OCI-M1 (cell line): ENCODE data around the gene CLN3.
"Not testable (repeated sequence)": the region's sequence is repeated elsewhere in the genome, so short reads cannot be mapped to it uniquely, and the experiment has no call there.

Source experiments
- DNase-seq: peaks from one replicate; lab custom pipeline; 2025; lab: John Stamatoyannopoulos, UW

Gene CLN3

GRCh38 chr16:28491970-28492474, at the start of gene CLN3:
Gene CLN3 (minus strand): TSS chr16:28492074. CDS start chr16:28491759, 315 bp downstream.
- peak; percentile 97 for DNase-seq

DNA sequence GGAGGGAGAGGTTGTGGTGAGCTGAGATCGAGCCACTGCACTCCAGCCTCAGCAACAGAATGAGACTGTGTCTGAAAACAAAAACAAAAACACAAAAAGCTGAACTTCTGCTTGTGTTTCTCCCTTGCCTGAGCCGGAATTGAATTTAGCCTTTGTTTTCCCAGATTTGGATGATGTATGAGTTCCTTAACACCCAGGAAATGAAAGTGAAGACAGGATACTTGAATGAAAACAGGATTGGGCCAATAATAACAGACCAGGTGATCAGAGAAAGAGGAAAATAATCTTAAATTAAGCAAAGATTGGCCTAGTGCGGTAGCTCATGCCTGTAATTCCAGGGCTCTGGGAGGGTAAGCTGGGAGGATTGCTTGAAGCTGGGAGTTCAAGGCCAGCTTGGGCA, 48.5 kb upstream of the CLN3 start:
- no peak for DNase-seq

GRCh38 chr16:28538733-28539596, 47.1 kb upstream of the CLN3 start, which contains the start of gene NUPR1:
Gene NUPR1 (minus strand): TSS chr16:28538974. CDS start chr16:28538907, 67 bp downstream.
- DNase-seq, result peak; percentile 48

GRCh38 chr16:28537964-28538732, 46.3 kb upstream of the CLN3 start:
- DNase-seq, result no peak

- DNase-seq, result no peak
These were observed 45.2 kb upstream of the CLN3 start for GRCh38 chr16:28537076-28537475.

- peak; percentile 46 for DNase-seq
These were observed 42.9 kb upstream of the CLN3 start for GRCh38 chr16:28534542-28535373.

GRCh38 chr16:28532940-28533647, 41.2 kb upstream of the CLN3 start:
- no peak for DNase-seq

DNA sequence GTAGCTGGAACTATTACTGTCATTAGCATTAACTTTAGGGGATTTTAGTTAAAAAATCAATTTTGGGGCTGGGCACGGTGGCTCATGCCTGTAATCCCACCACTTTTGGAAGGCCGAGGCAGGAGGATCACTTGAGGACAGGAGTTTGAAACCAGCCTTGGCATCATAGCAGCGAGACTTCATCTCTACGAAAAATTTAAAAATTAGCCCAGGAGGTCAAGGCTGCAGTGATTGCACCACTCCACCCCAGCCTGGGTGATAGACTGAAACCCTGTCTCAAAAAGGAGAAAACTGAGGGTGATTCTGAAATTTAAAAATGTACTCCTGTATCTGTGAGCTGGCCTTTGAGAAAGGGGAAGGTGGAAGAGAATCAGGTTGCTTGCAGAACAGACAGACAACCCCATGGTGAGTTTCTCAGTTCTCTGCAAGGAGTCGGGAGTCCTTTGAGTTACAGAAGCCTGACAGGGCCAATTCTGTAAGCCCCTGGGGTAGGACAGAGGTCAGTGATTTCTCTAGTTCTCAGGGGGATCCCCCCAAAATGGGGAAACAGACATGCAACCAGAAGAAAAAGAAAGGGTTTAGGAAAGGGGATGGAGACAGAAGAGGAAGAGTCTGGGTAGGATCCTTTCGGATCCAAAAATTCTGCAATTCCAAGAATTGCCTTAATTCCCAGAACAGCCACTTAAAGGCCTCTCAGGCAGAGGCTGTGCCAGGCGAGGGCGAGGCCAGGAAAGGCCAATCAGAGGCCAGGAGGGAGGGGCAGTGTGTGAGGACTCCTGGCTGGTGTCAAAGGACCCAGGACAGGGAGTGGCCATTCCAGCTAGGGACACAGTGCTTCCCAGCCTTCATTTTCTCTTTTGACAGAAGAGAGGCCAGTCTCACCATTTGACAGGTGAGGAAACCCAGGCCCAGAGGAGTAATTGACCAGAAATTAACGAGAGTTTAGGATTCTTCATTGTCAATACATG, 40.2 kb upstream of the CLN3 start:
- peak; percentile 51 for DNase-seq

DNA sequence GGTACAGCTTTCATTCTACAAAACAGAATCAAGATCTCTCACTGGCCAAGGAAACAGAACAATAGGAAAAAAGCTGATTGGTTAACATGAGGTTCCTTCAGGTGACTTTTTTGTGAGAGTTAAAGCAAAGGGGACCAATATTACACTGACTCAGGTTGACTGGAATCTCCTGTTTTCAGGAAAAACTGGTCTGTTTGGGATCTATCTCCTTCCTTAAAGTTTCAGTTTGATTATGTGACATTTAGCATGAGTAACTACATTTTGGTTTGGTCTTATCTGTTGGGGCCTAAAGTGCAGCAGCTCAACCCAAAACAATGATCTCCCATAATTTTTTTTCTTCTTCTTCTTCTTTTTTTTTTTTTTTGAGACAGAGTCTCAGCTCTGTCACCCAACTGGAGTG, 37.2 kb upstream of the CLN3 start:
- DNase-seq, result no peak

- DNase-seq, result no peak
These were observed 36.6 kb upstream of the CLN3 start for GRCh38 chr16:28528463-28528867.

- DNase-seq, result no peak
These were observed 36.1 kb upstream of the CLN3 start for GRCh38 chr16:28527985-28528384.

DNA sequence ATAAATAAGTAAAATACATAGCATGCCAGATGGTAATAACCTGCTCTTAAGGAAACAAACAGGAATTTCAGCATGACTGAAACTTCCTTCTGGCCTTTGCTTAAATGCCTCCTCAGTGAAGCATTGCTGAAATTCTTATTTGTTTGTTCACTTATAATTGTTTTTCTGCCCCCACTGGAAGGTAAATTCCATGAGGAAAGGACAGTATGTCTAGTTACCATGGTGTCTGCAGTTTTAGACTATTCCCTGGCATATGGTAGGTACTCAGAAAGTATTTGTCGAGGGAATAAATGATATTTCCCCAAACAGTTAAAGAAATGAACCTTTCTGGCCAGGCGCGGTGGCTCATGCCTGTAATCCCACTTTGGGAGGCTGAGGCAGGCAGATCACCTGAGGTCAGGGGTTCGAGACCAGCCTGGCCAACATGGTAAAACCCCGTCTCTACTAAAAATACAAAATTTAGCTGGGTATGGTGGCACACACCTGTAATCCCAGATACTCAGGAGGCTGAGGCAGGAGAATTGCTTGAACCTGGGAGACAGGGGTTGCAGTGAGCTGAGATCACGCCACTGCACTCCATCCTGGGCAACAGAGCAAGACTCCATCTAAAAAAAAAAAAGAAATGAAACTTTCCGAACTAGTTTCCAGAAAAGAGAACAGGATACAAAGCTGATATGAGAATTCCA, 35.4 kb upstream of the CLN3 start:
- DNase-seq, result not testable (repeated sequence)

- DNase-seq, result peak; percentile 27
These were observed 34.6 kb upstream of the CLN3 start for GRCh38 chr16:28526201-28527099.

DNA sequence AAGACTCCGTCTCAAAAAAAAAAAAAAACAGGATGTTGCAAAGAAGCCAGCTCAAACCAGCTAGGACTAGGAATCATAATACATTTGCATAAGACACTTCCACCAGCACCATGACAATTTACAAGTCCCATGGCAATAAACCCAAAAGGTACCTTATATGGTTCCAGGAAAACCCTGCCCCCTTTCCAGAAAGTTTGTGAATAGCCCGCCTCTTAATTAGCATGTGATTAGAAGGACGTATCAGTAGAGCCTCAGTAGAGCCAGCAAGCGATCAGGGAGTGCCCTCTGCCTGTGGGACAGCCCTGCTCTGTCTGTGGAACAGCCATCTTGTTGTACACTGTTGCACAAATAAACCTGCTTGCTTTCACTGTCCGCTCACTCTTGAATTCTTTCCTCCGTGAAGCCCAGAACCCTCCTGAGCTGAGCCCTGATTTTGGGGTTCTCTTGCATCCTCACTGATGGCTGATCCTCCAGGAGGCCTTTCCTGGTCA, 32.9 kb upstream of the CLN3 start:
- DNase-seq, result peak; percentile 74

- no peak for DNase-seq
These were observed 30.9 kb upstream of the CLN3 start for GRCh38 chr16:28522792-28523191.

- no peak for DNase-seq
These were observed 29.6 kb upstream of the CLN3 start for GRCh38 chr16:28521436-28521835.

DNA sequence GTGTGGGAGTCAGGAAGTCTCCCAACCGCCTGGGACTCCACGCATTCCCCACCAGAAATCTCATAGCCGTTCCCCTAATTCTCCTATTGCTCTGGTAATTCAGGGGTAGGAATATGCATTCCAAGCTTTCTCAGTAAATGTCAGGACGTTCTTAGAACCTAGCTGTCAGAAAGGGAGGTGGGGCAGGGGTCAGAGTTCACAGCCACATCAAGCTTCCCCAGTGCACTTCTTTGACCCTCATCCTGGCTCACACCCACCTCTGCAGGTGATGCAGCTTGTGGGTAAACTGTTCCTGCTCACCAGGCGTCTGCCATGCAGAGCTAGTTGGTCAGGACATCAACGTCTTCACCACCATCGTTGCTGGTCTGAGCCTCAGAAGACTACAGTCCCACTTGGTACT, 28.8 kb upstream of the CLN3 start:
- no peak for DNase-seq

DNA sequence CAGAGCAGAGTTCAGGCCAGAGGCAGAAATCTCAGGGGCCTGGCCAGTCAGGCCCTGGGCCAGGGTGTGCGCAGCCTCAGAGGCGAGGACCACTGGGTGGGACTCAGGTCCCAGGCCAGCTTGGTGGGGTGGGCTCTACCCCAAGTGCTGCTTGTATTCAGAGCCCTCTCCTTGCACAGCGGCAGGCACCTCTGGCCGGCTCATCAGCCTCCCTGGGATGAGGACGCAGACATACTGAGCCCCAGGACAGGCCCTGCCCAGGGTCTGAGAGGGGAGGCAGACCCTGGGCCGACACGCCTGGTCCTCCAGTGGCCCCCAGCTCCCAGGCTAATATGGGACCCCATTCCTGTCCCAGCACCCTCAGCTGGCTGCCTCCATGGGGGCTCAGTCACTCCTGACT, 22.4 kb upstream of the CLN3 start:
- DNase-seq, result no peak
